ENCODE measurements around the gene ADGRG7.

The ADGRG7 gene

DNA sequence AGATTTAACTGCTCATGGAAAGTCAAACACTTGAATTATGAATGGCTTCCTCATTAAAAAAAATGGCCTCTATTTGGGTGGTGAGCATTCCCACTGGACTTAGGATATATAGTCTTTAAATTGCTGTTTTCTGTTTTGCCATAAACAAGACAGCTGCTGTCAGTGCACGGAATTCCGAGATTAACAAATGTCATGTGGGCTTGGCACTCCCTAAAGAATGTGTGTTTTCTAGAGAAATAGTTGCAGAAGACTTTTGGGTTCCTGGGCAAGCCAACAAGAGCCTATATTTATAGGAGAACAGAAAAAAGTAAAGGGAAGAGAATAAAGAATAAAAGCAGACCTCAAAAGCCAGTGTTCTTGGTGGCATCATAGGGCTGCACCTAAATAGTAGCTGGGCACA is 86.3 kb downstream of the ADGRG7 start:
- no peak for DNase-seq (ENCODE audit: low read depth, low spot score)
- no peak overlapping the region for H3K27ac ChIP-seq

DNA sequence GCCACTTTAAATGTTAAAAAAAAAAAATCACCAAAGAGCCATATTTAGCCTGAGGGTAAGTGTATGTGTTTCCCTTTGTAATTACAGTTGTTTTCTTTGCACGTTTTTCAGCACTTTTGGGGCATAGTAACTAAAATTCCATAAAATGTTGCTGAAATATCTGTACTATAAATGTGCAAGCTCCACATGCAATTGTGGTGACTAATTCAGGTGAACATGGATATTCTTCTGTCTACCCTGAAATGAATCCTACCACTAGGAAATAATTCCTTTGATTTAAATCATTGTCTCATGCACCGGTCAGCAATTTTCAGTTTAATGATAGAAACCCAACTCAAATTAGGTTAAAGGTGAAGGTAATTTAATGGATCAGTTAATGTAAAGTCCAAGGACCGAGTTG is 86.8 kb downstream of the ADGRG7 start:
- DNase-seq (ENCODE audit: low read depth, low spot score) = no peak

DNA sequence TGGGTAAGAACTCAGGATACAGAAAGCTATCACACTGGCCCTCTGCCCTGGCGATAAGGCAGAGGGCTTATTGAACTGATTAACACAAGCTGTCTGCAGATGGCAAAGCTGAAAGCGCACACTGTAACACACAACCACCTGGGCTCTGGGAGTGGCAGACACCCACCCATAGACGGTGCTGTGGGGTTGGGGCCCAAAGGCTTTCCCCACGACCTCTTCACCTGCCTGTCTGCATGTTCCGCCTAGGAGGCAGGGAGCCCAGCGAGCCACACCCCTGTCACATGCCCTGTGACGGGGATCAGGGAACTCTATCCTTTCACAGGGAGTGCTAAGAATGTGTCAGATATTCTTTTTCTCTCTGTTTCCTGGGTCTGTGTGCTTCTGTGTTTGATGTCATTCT is 87.8 kb downstream of the ADGRG7 start:
- H3K27ac ChIP-seq = no peak overlapping the region
- no peak for DNase-seq (ENCODE audit: low read depth, low spot score)

More for the DNA sequence above, 86.8 kb downstream of the ADGRG7 start:
- peak overlapping the region; percentile 0 for H3K27ac ChIP-seq

DNA sequence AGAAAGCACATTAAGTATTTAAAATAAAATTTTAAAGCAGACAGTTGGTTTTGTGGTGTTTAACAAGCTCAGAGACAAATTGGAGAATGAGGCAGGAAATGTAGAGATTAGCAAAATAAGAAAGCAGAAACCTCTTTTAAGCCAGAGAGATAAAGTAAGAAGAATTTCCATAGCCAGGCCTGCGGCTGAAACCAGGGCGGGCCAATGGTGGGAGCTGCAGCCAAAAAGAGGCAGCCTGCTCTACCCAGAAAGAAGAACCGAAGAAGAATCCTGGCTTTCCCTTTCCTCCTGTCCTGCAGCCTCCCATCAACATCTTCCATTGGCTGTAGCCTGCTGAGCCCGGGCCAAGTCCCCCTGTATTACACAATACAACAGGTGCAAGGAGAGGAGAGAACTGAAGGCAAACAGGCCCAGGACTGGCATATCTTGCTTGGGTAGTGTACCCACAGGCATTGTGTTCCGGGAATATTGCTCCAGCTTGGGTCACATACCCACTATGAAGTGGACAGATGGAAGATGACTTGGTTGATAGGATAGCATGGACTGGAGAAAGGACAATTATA is 88.4 kb downstream of the ADGRG7 start:
- H3K27ac ChIP-seq = no peak overlapping the region
- no peak for DNase-seq (ENCODE audit: low read depth, low spot score)

DNA sequence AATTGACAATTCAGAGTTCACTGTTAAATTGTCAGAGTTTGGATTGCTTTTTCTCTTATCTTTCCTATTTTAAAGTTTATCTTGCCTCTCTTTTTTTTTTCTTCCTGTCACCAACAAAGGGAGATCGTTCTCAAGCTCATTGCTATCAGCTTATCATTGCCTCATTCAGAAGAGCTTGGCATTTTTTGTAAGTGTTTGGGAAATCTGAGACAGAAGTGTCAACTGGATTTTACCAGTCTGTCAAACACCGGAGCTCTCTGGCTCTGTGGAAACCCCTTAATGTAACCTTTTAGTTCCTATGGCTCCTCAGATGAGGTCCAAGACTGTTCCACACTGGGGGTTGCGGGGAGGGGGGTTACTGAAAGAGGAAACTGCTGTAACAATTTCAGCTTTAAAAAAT is 89.3 kb downstream of the ADGRG7 start:
- DNase-seq (ENCODE audit: low read depth, low spot score) = no peak
- no peak overlapping the region for H3K27ac ChIP-seq

DNA sequence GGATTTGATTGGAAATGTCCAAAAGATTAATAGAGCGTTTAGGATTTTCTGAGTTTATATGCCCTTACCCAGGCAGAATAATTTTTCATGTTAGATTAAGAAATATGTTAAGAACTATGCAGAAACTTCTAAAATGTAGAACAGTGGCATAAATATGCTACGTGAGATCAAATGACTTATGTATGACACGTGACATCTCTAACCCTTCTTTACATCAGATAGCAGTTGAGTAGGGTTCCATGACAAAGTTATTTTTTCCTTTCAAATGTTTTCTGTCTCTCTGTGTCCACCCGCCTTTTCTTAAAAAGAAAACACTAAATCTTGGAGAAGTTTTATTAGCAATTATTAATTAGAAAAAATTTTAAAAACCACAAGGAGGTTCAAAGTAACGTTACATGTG is 91.3 kb downstream of the ADGRG7 start:
- no peak for DNase-seq (ENCODE audit: low read depth, low spot score)
- H3K27ac ChIP-seq = no peak overlapping the region

DNA sequence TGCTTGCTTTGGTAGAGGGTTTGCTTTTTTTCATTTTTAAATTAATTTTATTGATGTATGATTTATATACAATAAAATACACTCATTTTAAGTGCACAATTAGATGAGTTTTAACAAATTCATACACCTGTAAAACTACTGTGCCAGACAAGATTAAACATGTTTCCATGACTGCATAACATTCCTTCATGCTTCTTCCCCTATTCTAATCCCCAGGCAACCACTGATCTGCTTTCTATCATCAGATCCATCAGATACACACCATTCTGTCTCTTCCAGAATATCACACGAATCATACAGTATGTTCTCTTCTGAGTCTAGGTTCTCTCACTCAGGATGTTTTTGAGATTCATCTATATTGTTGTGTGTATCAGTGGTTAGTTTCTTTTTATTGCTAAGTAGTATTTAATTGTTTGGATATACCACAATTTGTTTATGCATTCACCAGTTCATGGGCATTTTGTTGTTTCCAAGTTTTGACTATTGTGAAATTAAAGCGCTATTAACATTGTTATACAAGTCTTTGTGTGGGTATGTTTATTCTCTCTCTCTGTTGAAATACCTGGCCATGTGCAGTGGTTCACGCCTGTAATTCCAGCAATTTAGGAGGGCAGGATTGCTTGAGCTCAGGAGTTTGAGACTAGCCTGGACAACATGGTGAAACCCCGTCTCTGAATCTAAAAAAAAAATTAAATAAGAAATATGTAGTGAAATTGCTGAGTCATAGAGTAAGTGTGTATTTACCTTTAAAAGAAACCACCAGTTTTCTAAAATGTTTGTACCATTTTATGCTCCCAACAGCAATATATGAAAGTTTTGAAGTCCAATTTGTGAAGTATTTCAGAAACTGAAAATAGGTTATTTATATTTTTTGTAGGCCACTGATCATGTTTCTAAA is 92.9 kb downstream of the ADGRG7 start:
- peak overlapping the region; percentile 51 for H3K27ac ChIP-seq
- peak; percentile 43 for DNase-seq (ENCODE audit: low read depth, low spot score)

DNA sequence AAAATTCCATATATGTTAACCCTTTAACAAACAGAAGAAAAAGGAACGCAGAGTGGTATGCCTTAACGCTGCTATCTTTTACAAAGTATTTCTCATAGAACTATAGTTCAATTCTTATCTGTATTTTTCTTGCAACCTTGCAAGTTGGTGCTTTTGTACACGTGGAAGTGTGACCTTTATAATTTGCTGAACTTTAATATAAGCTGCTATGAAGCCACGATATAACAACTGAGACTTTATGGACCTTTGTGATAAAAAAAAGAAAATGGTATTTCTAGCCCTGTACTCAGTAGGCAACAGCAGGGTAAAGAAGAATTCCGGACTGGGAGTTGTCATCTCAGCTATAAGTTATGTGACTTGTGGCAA is 93.6 kb downstream of the ADGRG7 start:
- DNase-seq (ENCODE audit: low read depth, low spot score) = no peak
- peak overlapping the region; percentile 51 for H3K27ac ChIP-seq

DNA sequence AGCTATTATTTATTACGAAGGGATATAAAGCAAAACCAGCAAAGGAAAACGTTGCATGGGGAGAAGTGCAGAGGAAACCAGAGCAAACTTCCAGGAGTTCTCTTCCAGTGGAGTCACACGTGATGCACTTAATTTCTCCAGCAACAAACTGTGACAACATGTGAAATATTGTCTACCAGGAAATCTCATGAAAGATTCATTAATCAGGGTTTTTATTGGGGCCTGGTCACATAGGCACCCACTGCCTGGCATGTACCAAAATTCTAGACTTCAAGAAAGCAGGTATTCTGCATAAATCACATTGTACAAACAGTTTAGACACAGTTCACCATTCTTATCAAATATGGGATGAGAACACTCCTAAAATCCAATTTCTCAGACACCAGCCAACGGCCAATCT is 94.5 kb downstream of the ADGRG7 start:
- DNase-seq (ENCODE audit: low read depth, low spot score) = no peak
- no peak overlapping the region for H3K27ac ChIP-seq

DNA sequence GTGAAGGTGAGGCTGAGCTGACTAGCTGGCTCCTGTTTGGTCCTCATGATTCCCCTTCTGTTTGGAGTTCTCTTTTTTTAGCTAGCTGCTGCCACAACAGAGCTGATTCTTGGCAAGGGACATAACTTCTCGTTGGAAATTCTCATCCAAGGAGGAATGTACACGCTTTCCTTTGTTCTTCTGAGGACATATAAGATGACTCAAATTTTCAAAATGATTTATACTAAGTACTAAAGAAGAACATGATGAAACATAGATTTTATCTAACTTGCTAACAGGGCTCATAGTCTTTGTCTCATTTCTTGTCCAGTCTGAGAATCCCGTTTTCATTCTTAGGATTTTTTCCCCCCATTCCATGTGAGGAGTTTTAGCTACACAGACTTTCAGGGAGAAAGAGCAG is 97.0 kb downstream of the ADGRG7 start:
- H3K27ac ChIP-seq = peak overlapping the region; percentile 43
- peak; percentile 36 for DNase-seq (ENCODE audit: low read depth, low spot score)

DNA sequence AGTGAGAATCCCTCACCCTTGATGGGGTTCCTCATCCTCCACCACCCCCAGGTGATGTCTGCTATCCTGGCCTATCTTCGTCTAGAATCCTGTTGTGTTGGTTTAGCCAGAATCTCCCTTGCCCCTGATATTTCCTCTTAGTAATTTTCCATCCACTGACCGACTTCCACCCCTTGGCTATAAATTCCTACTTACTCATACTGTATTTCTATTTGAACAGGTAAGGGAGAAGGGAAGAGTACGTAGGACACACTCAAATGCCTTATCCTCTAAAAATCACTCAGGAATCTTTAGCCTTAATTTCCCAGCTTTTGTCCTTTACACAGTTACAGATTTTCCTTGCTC is 99.2 kb downstream of the ADGRG7 start:
- peak; percentile 43 for DNase-seq (ENCODE audit: low read depth, low spot score)
- H3K27ac ChIP-seq = peak overlapping the region; percentile 93

DNA sequence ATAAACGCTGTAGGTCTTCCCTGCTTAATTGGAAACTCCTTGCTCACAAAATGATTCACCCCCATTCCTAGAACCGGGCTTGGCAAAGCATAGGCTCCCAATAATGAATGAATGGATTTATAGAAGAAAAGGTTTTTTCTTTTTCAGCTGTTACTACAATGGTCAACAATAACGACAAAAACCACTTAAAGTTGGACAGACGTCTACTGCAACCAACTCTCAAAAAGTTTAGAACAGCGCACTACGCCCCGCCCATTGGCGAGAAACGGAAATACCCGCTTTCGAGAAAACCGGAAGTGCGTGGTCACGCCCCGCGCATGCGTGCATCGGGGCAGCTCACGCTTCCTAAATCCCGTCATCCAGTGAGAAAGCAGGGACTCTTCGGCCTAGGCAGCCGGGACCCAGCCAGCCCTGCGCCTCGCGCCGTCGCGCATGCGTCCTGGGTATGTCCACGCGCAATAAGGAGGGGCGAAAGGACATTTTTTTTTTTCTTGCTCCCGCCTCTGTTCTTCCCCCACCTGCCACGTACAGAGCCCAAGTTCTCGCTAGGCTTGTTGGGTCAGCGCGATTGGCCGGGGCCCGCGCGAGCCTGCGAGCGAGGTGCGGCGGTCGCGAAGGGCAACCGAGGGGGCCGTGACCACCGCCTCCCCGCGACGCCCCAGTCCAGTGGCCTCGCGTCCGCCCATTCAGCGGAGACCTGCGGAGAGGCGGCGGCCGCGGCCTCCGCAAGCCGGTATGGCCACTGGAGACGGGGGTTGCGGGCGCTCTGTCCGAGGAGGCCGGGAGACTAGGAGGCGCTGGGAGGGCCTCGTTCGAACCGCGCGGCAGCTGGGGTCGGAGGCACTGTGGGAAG is 99.8 kb downstream of the ADGRG7 start, which contains the start of gene TFG:
TFG (plus strand) TSS at position 506 of the 853 bp plus-strand sequence. CDS start 4,192 bp downstream, outside the sequence.
- H3K27ac ChIP-seq = peak within 1 kb of the TSS; percentile 93
- DNase-seq (ENCODE audit: low read depth, low spot score) = peak; percentile 95

DNA sequence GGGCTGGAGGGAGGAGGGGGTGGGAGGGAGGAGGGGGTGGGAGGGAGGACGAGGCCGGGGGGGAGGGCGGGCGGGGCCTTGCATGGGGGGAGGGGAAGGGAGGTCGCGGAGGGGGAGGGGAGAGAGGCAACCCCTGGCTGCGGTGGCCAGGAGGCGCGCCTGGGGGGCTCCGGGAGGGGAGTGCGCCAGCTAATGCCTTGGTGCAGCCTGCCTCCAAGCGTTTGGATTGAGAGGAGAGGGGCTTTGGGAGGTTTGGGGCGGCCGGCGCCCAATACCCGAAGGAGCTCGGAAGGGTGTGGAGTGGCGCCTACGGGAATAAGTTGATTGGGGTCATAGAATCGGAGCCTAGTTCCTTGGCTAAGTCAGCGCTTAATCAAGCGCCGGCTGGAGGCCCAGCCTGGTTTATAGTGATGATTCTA is 100.5 kb downstream of the ADGRG7 start:
- peak overlapping the region; percentile 93 for H3K27ac ChIP-seq
- no peak for DNase-seq (ENCODE audit: low read depth, low spot score)

DNA sequence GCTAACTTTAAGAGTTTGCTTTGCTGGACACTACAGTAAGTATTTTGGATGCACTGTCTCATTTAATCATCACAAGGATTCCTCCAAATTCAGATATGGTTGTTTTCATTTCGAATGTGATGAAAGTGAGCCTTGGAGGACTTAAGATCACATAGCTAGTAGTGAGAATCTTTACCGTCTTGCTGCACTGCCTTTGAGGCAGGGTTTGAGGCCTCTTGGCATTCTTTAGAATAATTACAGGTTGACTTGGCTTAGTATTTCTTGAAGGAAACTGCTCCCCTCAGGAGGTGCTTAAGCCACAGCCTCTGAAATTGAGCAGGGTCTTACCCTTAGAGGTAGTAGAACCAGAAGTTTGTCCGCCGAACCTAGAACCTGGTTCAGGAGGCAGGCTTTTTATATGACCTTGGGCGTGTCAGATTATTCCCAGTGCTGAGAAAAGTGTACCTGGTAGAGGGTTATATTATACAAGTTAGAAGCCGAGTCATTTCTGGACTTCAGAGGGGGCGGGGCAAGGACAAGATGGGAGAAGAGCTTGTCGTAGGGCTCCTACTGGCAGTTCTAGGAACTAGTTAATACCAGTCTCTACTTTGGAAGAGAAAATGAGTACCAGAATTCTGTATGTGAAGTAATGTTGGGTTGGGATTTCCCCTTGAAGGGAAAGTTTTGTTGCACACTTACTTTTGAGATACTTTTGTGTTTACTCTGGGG is 101.0 kb downstream of the ADGRG7 start:
- peak overlapping the region; percentile 93 for H3K27ac ChIP-seq
- peak; percentile 31 for DNase-seq (ENCODE audit: low read depth, low spot score)

DNA sequence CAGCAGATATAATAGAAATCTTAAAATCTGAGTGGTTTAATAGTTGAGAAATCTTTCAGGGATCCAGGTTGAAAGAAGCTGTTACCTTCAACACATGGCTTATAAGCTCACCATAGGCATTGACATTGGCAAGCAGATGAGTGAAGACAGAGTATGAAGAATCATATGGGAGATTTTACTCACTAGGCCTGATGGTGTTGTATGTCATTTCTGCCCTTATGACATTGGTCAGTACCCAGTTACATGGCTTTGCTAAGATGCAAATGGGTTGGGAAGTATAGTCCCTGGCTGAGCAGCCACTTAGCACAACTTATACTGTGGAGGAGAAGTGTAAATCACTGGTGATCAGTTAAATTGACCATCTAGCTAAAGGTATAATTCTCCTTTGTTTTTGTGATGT is 105.8 kb downstream of the ADGRG7 start:
- DNase-seq (ENCODE audit: low read depth, low spot score) = no peak
- H3K27ac ChIP-seq = no peak overlapping the region

DNA sequence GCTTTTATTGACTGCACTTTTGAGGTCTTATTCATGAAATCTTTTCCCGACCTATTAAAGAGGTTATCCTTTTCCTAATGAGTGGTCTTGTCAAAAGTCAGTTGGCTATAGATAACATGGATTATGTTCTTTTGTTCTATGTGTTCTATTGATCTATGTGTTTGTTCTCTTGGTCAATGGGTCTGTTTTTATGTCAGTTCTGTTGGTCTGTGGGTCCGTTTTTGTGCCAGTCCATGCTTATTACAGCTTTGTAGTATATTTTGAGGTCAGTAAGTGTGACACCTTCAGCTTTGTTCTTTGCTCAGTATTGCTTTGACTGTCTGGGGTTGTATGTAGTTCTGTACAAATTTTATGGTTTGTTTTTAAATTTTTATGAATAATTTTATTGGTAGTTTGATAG is 107.7 kb downstream of the ADGRG7 start:
- DNase-seq (ENCODE audit: low read depth, low spot score) = no peak
- no peak overlapping the region for H3K27ac ChIP-seq

DNA sequence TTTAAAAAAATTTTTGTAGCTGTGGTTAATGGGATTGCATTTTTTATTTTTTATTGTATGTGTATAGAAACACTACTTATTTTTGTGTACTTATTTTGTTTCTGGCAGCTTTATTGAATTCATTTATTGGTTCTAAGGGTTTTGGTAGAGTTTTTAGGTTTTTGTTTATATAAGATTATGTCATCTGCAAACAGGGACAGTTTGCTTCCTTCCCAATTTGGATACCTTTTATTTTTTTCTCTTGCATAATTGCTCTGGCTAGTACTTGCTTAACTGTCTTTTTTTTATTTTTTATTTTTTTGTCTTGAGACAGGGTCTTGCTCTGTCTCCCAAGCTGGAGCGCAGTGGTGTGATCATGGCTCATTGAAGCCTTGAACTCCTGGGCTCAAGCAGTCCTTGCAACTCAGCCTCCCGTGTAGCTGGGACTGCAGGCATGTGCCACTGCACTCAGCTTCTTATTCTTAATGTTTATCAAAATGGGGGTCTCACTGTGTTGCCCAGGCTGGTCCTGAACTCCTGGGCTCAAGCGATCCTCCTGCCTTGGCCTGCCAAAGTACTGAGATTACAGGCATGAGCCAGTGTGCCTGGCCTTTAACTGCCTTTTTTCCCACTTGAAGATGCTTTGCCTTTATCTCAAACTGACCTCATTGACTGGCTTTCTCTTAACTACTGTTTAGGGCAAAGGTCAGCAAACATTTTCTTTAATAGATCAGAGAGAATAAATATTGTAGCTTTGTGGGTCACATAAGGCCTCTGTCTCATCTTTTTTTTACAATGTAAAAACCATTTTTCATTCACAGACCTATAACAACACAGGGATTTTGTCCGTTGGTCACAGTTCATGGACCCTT is 108.5 kb downstream of the ADGRG7 start:
- no peak overlapping the region for H3K27ac ChIP-seq
- DNase-seq (ENCODE audit: low read depth, low spot score) = no peak

DNA sequence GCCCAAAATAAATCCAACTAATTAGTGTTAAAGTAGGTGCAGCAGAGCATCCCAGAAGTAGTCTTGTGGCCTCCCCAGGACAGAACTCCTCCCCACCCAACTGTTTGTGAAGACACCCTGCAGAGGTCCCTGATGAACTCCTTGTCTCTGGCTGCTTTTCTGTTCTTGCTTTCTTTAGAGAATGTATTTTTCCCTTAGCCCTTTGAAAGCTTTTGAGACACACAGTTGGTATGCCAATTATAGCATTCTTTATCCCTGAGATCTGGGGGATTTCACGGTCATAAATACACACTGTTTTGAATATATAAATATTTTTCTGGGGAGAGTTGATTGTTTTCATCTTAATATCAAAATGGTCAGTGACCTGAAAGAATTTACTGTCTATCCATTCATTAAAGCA is 109.7 kb downstream of the ADGRG7 start:
- DNase-seq (ENCODE audit: low read depth, low spot score) = no peak
- H3K27ac ChIP-seq = no peak overlapping the region

DNA sequence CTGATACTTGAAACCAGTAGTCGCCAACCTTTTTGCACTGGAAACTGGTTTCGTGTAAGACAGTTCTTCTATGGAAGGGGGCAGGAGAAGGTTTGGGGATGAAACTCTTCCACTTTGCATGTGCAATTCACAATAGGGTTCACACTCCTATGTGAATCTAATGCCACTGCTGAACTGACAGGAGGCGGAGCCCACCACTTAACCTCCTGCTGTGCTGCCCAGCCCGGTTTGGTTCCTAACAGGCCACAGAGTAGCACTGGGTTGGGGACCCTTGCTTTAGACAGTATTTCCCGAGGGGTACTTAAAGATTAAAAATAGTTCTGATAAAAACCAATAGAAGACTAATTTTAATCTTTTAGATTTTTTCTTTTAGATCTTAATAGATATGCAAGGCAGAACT is 111.0 kb downstream of the ADGRG7 start:
- H3K27ac ChIP-seq = no peak overlapping the region
- no peak for DNase-seq (ENCODE audit: low read depth, low spot score)
